HEK293 (cell line): Measurements from ENCODE around the gene KCNMA1.

ENCODE experiments used
- CTCF ChIA-PET: fragments of 350-600 bp; formaldehyde crosslinking; extraction: SDS; loops from one replicate; lab custom pipeline; 2021; ENCODE audit warnings: antibody characterized with exemption; lab: Yijun Ruan, JAX
- POLR2A ChIA-PET: fragments of 300-600 bp; formaldehyde crosslinking; extraction: SDS; loops from one replicate; lab custom pipeline; 2020; ENCODE audit warnings: antibody characterized with exemption, inconsistent platforms; lab: Yijun Ruan, JAX
- H3K27ac ChIP-seq: fragments of 200-500 bp; sonication (Bioruptor generic); 2 replicates; pipeline ENCODE4 v1.5.1; 2014; ENCODE audit warnings: low read depth, low read length, control low read depth, inconsistent platforms; ENCODE audit errors: extremely low read depth
- H3K36me3 ChIP-seq, 2 experiments: fragments of 200-500 bp in 1 of 2; sonication (Bioruptor generic) in 1 of 2; 1 replicate in 1 of 2; 2 replicates in 1 of 2; pipeline ENCODE4 v1.5.1; 2014 to 2017; ENCODE audit warnings: inconsistent platforms in 2 of 2, low read length in 2 of 2; ENCODE audit not compliant: control insufficient read depth in 2 of 2, insufficient read depth in 1 of 2
- H3K4me1 ChIP-seq: fragments of 200-500 bp; sonication (Bioruptor generic); 2 replicates; pipeline ENCODE4 v1.5.1; 2014; ENCODE audit warnings: mild to moderate bottlenecking, low read length, inconsistent platforms; ENCODE audit not compliant: control insufficient read depth, insufficient read depth
- H3K4me3 ChIP-seq: 2 replicates; pipeline ENCODE4 v1.5.1; 2011; ENCODE audit warnings: low read depth, mild to moderate bottlenecking, control low read depth, low read length, moderate library complexity
- H3K9me3 ChIP-seq: fragments of 200-500 bp; sonication (Bioruptor generic); 2 replicates; pipeline ENCODE4 v1.5.1; 2014; ENCODE audit warnings: low read depth, low read length, inconsistent platforms; ENCODE audit not compliant: control insufficient read depth, insufficient read depth
- ELK4 ChIP-seq: IDR thresholded peaks from 2 replicates; pipeline ENCODE4 v1.6.1; 2011; ENCODE audit warnings: mild to moderate bottlenecking, low read depth, low read length, borderline replicate concordance
- GLI4 ChIP-seq: fragments of 450-650 bp; formaldehyde crosslinking; IDR thresholded peaks from 2 replicates; pipeline ENCODE4 v1.5.1; 2016; ENCODE audit warnings: missing biosample characterization, missing genetic modification characterization
- GLIS1 ChIP-seq: fragments of 450-650 bp; formaldehyde crosslinking; IDR thresholded peaks from 2 replicates; pipeline ENCODE4 v1.5.1; 2016; ENCODE audit warnings: missing biosample characterization, missing genetic modification characterization
- KLF16 ChIP-seq: fragments of 450-650 bp; formaldehyde crosslinking; IDR thresholded peaks from 2 replicates; pipeline ENCODE4 v1.5.1; 2017; ENCODE audit warnings: missing biosample characterization, missing genetic modification characterization
- PRDM10 ChIP-seq: fragments of 450-650 bp; formaldehyde crosslinking; IDR thresholded peaks from 2 replicates; pipeline ENCODE4 v1.5.1; 2016; ENCODE audit warnings: missing biosample characterization, missing genetic modification characterization
- TSHZ1 ChIP-seq: fragments of 450-650 bp; formaldehyde crosslinking; IDR thresholded peaks from 2 replicates; pipeline ENCODE4 v1.5.1; 2016; ENCODE audit warnings: missing biosample characterization, missing genetic modification characterization, borderline replicate concordance
- ZNF488 ChIP-seq: fragments of 450-650 bp; formaldehyde crosslinking; IDR thresholded peaks from 2 replicates; pipeline ENCODE4 v1.5.1; 2016; ENCODE audit warnings: missing biosample characterization, missing genetic modification characterization
- ZNF544 ChIP-seq: fragments of 450-650 bp; formaldehyde crosslinking; IDR thresholded peaks from 2 replicates; pipeline ENCODE4 v1.5.0; 2017; ENCODE audit warnings: missing biosample characterization, missing genetic modification characterization
- ZNF560 ChIP-seq: fragments of 450-650 bp; formaldehyde crosslinking; IDR thresholded peaks from 2 replicates; pipeline ENCODE4 v1.5.1; 2017; ENCODE audit warnings: missing biosample characterization, missing genetic modification characterization, borderline replicate concordance
- ZNF571 ChIP-seq: fragments of 450-650 bp; formaldehyde crosslinking; IDR thresholded peaks from 2 replicates; pipeline ENCODE4 v1.5.0; 2017; ENCODE audit warnings: missing biosample characterization, missing genetic modification characterization
- ZNF580 ChIP-seq: fragments of 450-650 bp; formaldehyde crosslinking; IDR thresholded peaks from 2 replicates; pipeline ENCODE4 v1.5.1; 2016; ENCODE audit warnings: missing biosample characterization, missing genetic modification characterization
- ZNF791 ChIP-seq: fragments of 450-650 bp; formaldehyde crosslinking; IDR thresholded peaks from 2 replicates; pipeline ENCODE4 v1.5.1; 2016; ENCODE audit warnings: missing biosample characterization, missing genetic modification characterization

KCNMA1 gene

GRCh38 chr10:77493239-77493806 is 144.3 kb downstream of the KCNMA1 start (continued):
- TF ChIP-seq TSHZ1 (tag by site-specific recombination), result no peak
- no peak for TF ChIP-seq ZNF544 (tag by site-specific recombination)
- no peak for TF ChIP-seq GLIS1
- no peak for TF ChIP-seq ELK4
- no peak for TF ChIP-seq ZNF571
- no peak for TF ChIP-seq KLF16
- no peak for TF ChIP-seq PRDM10
- no peak for TF ChIP-seq ZNF580 (tag by site-specific recombination)
- no peak for TF ChIP-seq GLI4 (tag by site-specific recombination)
- TF ChIP-seq ZNF791 (tag by site-specific recombination), result no peak

- CTCF ChIA-PET, result interaction anchor here (0.6 to 1.3 kb wide), 3 partner anchors 13 to 451 kb away, joined by 3 to 4 read pairs (median 3); no protein-coding TSS in a partner anchor
- POLR2A ChIA-PET, result no interaction called here
Measured at GRCh38 chr10:77492368-77492994, 145.1 kb downstream of the KCNMA1 start.

GRCh38 chr10:77490534-77491314 is 146.9 kb downstream of the KCNMA1 start:
- Histone ChIP-seq H3K36me3 (no peaks in the 10 kb centered on the region), H3K27ac (no peak overlapping the region), H3K4me1 (no peaks in the 10 kb centered on the region), H3K4me3 (no peak overlapping the region), H3K9me3 (no peaks in the 10 kb centered on the region)
- no peak for TF ChIP-seq ZNF488 (tag by site-specific recombination)
- TF ChIP-seq ZNF560, result no peak
- ChIA-PET CTCF (interaction anchor here (0.6 to 1.1 kb wide), 2 partner anchors 153 to 154 kb away, joined by 3 to 4 read pairs; no protein-coding TSS in a partner anchor), POLR2A (no interaction called here)

More at GRCh38 chr10:77492368-77492994, 145.1 kb downstream of the KCNMA1 start:
- Histone ChIP-seq H3K4me3 (no peak overlapping the region), H3K9me3 (no peaks in the 10 kb centered on the region), H3K4me1 (no peaks in the 10 kb centered on the region), H3K27ac (no peak overlapping the region), H3K36me3 (no peaks in the 10 kb centered on the region)
- no peak for TF ChIP-seq ZNF571
